Stimulated activated CD8-positive, alpha-beta memory T cell treated with anti-CD3 and anti-CD28 coated beads, Interleukin-15, amount 100 ng/mL, for 1 hour (primary cell): ENCODE data around the gene SCAPER.
"Not testable (repeated sequence)": the region's sequence is repeated elsewhere in the genome, so short reads cannot be mapped to it uniquely, and the experiment has no call there.

Source experiments
- DNase-seq: peaks from one replicate; pipeline ENCODE4 v3.0.0-alpha.2; 2020; ENCODE audit warnings: low read depth

Gene SCAPER

GRCh38 chr15:76320012-76320411 is 585.1 kb downstream of the SCAPER start:
- no peak for DNase-seq

GRCh38 chr15:76313731-76314130 is 591.4 kb downstream of the SCAPER start:
- no peak for DNase-seq

- DNase-seq = not testable (repeated sequence)
Observed at GRCh38 chr15:76313175-76313567, 592.0 kb downstream of the SCAPER start.

- no peak for DNase-seq
Observed at GRCh38 chr15:76312540-76313174, 592.5 kb downstream of the SCAPER start.

- DNase-seq = peak; percentile 82
Observed at GRCh38 chr15:76311100-76311953, 593.8 kb downstream of the SCAPER start, which contains the start of gene ETFA. Gene ETFA (minus strand): TSS chr15:76311469. CDS start chr15:76311388, 81 bp downstream.

- no peak for DNase-seq
Observed at GRCh38 chr15:76310475-76311099, 594.6 kb downstream of the SCAPER start.

- DNase-seq = no peak
Observed at GRCh38 chr15:76309601-76310330, 595.4 kb downstream of the SCAPER start.

- no peak for DNase-seq
Observed at GRCh38 chr15:76303909-76304308, 601.2 kb downstream of the SCAPER start.

- no peak for DNase-seq
Observed at GRCh38 chr15:76299786-76300185, 605.4 kb downstream of the SCAPER start.

- no peak for DNase-seq
Observed at GRCh38 chr15:76298986-76299385, 606.2 kb downstream of the SCAPER start.

GRCh38 chr15:76297951-76298350 is 607.2 kb downstream of the SCAPER start:
- not testable (repeated sequence) for DNase-seq
